Neutrophil (primary cell): Measurements from ENCODE around the gene IER3IP1.
"Not testable (repeated sequence)": the region's sequence is repeated elsewhere in the genome, so short reads cannot be mapped to it uniquely, and the experiment has no call there.

Experiments
- H3K27ac ChIP-seq: fragments of 200-600 bp; sonication (generic); 2 replicates; pipeline ENCODE4 v1.5.1; 2016; ENCODE audit warnings: mild to moderate bottlenecking, moderate library complexity
- H3K27me3 ChIP-seq: fragments of 200-600 bp; sonication (generic); 2 replicates; pipeline ENCODE4 v1.6.0; 2016; ENCODE audit warnings: mild to moderate bottlenecking
- H3K36me3 ChIP-seq: fragments of 200-600 bp; sonication (generic); 2 replicates; pipeline ENCODE4 v1.5.1; 2017
- H3K4me1 ChIP-seq, 2 experiments: fragments of 200-600 bp in 1 of 2; sonication (generic) in 1 of 2; 1 replicate in 1 of 2; 2 replicates in 1 of 2; pipeline versions ENCODE4 v1.5.1 to v1.6.1; 2013 to 2016; ENCODE audit warnings: low read depth in 1 of 2, low read length in 1 of 2, mild to moderate bottlenecking in 1 of 2, moderate library complexity in 1 of 2; ENCODE audit not compliant: control insufficient read depth in 1 of 2, insufficient read depth in 1 of 2
- H3K4me3 ChIP-seq, 2 experiments: fragments of 200-600 bp in 1 of 2; sonication (generic) in 1 of 2; 1 replicate in 1 of 2; 2 replicates in 1 of 2; pipeline ENCODE4 v1.5.1; 2013 to 2016; ENCODE audit warnings: low read depth in 1 of 2, low read length in 1 of 2, mild to moderate bottlenecking in 1 of 2, moderate library complexity in 1 of 2
- H3K9me3 ChIP-seq: fragments of 200-600 bp; sonication (generic); 2 replicates; pipeline ENCODE4 v1.5.1; 2016
- TF ChIP-seq, protein P1 (sequence below): fragments of 200-600 bp; sonication (generic); IDR thresholded peaks from 2 replicates; pipeline ENCODE4 v1.5.1; 2016; ENCODE audit warnings: antibody characterized with exemption

Gene IER3IP1

DNA sequence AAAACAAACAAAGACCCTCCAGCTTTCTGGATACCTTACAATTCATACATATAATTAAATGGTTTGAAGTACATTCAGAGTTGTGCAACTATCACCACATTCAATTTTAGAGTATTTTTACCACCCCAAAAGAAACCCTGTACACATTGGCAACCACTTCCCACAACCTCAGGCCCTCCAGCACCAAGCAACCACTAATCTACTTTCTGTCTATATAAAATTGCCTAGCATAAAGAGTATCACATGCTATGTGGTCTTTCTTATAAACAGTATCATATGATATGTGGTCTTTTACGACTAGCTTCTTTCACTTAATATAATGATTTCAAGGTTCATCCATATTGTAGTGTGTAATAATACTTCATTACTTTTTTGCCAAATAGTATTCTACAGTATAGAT lies 7.3 kb downstream of the IER3IP1 start:
- Histone ChIP-seq H3K9me3 (no peaks in the 10 kb centered on the region), H3K27me3 (no peaks in the 10 kb centered on the region), H3K4me3 (no peak overlapping the region), H3K4me1 (no peaks in the 10 kb centered on the region), H3K27ac (no peak overlapping the region), H3K36me3 (no peaks in the 10 kb centered on the region)
- TF ChIP-seq, protein P1, sequence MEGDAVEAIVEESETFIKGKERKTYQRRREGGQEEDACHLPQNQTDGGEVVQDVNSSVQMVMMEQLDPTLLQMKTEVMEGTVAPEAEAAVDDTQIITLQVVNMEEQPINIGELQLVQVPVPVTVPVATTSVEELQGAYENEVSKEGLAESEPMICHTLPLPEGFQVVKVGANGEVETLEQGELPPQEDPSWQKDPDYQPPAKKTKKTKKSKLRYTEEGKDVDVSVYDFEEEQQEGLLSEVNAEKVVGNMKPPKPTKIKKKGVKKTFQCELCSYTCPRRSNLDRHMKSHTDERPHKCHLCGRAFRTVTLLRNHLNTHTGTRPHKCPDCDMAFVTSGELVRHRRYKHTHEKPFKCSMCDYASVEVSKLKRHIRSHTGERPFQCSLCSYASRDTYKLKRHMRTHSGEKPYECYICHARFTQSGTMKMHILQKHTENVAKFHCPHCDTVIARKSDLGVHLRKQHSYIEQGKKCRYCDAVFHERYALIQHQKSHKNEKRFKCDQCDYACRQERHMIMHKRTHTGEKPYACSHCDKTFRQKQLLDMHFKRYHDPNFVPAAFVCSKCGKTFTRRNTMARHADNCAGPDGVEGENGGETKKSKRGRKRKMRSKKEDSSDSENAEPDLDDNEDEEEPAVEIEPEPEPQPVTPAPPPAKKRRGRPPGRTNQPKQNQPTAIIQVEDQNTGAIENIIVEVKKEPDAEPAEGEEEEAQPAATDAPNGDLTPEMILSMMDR: no peak

DNA sequence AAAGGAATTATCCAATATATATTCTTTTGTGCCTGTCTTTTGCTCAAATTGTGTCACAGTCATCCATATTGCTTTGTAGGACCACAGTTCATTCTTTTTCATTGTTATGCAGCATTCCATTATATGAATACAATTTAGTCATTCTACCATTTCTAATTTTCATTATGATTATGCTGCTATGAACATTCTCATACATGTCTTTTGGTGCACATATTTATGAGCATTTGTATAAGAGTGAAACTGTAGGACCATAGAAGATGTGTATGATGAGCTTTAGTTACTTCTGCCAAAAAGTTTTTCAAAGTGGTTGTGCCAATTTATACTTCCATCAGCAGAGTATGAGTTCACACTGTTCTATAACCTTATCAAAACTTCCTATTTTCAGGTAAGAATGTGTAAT lies 7.7 kb downstream of the IER3IP1 start:
- H3K4me3 ChIP-seq: no peak overlapping the region
- H3K27ac ChIP-seq: no peak overlapping the region
- TF ChIP-seq, protein P1: no peak
- no peaks in the 10 kb centered on the region for H3K9me3 ChIP-seq
- H3K27me3 ChIP-seq: no peaks in the 10 kb centered on the region
- no peaks in the 10 kb centered on the region for H3K36me3 ChIP-seq
- H3K4me1 ChIP-seq: no peaks in the 10 kb centered on the region

DNA sequence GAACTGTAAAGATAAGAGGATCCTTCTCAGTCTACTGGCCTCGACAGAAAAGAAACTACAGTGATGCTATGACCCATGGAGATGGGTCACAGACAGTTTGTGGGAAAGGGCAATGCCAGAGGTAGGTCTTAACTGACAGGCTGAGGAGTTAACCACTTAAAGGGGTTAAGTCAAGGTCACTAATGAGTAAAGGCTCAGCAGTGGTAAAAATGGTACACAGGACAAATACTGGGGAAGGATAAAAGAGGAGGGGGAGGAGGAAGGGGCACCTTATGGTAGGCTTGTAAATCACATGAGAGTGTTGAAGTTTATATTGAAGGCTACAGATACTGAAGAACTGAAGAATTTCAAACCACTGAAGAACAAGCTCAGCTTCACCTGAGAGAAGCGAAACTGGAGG lies 9.9 kb downstream of the IER3IP1 start:
- H3K4me3 ChIP-seq: no peak overlapping the region
- TF ChIP-seq, protein P1: no peak
- no peaks in the 10 kb centered on the region for H3K27me3 ChIP-seq
- no peaks in the 10 kb centered on the region for H3K36me3 ChIP-seq
- no peaks in the 10 kb centered on the region for H3K9me3 ChIP-seq
- no peak overlapping the region for H3K27ac ChIP-seq
- no peaks in the 10 kb centered on the region for H3K4me1 ChIP-seq

DNA sequence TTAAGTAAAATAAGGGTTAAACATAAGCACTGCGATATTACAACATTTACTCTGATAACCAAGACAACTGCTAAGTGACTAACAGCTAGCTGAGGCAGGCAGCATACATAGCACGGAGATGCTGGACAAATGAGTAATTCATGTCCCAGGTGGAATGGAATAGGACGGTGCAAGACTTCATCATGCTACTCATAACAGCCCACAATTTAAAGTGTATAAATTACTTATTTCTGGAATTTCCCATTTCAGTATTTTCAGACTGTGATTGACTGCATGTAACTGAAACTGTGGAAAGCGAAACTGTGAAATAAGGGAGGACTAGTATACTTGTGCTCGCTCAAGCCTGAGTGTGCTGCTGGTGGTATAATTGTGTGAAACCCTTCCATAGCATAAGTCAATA lies 12.9 kb downstream of the IER3IP1 start:
- Histone ChIP-seq H3K9me3 (no peaks in the 10 kb centered on the region), H3K36me3 (no peaks in the 10 kb centered on the region), H3K27ac (no peak overlapping the region), H3K27me3 (no peaks in the 10 kb centered on the region), H3K4me1 (no peaks in the 10 kb centered on the region), H3K4me3 (no peak overlapping the region)
- TF ChIP-seq, protein P1: no peak

DNA sequence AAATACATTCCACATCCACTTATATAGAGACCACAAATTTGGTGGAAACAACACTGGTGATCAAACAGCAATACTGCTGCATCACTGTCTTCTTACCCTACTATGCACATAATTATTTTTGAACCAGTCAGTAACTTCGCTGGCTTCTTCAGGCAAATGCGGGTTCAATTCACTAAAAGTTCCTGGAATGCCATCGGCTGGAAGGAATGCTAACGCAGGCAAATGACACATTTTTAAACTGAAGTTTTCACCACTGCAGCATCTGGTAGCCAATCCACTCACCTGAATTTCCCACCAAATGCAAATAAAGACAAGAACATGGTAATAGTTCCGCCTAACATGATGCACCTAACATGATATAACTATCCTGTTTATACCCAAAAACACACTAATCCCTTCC lies 15.9 kb downstream of the IER3IP1 start:
- TF ChIP-seq, protein P1: no peak
- no peak overlapping the region for H3K27ac ChIP-seq
- H3K4me1 ChIP-seq: no peaks in the 10 kb centered on the region
- H3K4me3 ChIP-seq: no peak overlapping the region
- no peaks in the 10 kb centered on the region for H3K27me3 ChIP-seq
- no peaks in the 10 kb centered on the region for H3K36me3 ChIP-seq
- H3K9me3 ChIP-seq: no peaks in the 10 kb centered on the region

DNA sequence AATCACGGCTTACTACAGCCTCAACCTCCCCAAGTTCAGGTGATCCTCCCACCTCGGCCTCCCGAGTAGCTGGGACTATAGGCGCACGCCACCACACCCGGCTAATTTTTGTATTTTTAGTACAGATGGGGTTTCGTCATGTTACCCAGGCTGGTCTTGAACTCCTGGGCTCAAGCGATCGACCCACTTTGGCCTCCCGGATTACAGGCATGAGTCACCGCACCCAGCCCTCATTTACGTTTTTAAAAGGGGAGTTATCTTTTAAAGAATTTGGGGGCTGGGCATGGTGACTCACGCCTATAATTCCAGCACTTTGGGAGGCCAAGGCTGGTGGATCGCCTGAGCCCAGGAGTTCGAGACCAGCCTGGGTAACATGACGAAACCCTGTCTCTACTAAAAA lies 17.8 kb downstream of the IER3IP1 start:
- H3K27ac ChIP-seq, H3K4me1 ChIP-seq, H3K27me3 ChIP-seq, H3K9me3 ChIP-seq, H3K36me3 ChIP-seq, H3K4me3 ChIP-seq: not testable (repeated sequence)
